Osteoblast (primary cell): ENCODE data around the gene ADGRG3. TPM values are rescaled to one million over a fixed set of nuclear protein-coding genes. Genes with fewer than 3 reads are reported as not detected.

Source experiments
- DNase-seq: peaks from one replicate; pipeline ENCODE4 v3.0.0; 2011; ENCODE audit warnings: low spot score, mixed read lengths; ENCODE audit not compliant: insufficient read length; ENCODE audit errors: missing footprints
- H2AFZ ChIP-seq: 2 replicates; pipeline ENCODE4 v1.6.0; 2011; ENCODE audit warnings: mild to moderate bottlenecking, low read length
- H3K27ac ChIP-seq: 2 replicates; pipeline ENCODE4 v1.5.1; 2011; ENCODE audit warnings: mild to moderate bottlenecking, low read depth, low read length, moderate library complexity
- H3K27me3 ChIP-seq: 2 replicates; pipeline ENCODE4 v1.6.0; 2012; ENCODE audit warnings: mild to moderate bottlenecking, control low read depth, inconsistent platforms, low read length, moderate library complexity; ENCODE audit not compliant: insufficient read depth
- H3K36me3 ChIP-seq: 2 replicates; pipeline ENCODE4 v1.5.1; 2011; ENCODE audit warnings: mild to moderate bottlenecking, low read length, control low read depth, moderate library complexity; ENCODE audit not compliant: insufficient read depth
- H3K4me1 ChIP-seq: 2 replicates; pipeline ENCODE4 v1.5.1; 2011; ENCODE audit warnings: mild to moderate bottlenecking, low read length, control low read depth, moderate library complexity; ENCODE audit not compliant: insufficient read depth
- H3K4me2 ChIP-seq: 2 replicates; pipeline ENCODE4 v1.6.0; 2011; ENCODE audit warnings: mild to moderate bottlenecking, low read length; ENCODE audit not compliant: insufficient read depth
- H3K4me3 ChIP-seq: fragments of 200-600 bp; sonication (generic); 3 replicates; pipeline ENCODE4 v1.5.1; 2012; ENCODE audit warnings: mild to moderate bottlenecking, low read length, inconsistent platforms; ENCODE audit not compliant: insufficient read depth
- H3K79me2 ChIP-seq: 2 replicates; pipeline ENCODE4 v1.6.0; 2012; ENCODE audit warnings: mild to moderate bottlenecking, low read length, control low read depth, inconsistent platforms; ENCODE audit not compliant: insufficient read depth
- H3K9me3 ChIP-seq: 2 replicates; pipeline ENCODE4 v1.5.1; 2011; ENCODE audit warnings: low read depth, low read length, control low read depth
- H4K20me1 ChIP-seq: 2 replicates; pipeline ENCODE4 v1.6.0; 2012; ENCODE audit warnings: mild to moderate bottlenecking, low read length, control low read depth; ENCODE audit not compliant: insufficient read depth
- CTCF ChIP-seq: IDR thresholded peaks from 2 replicates; pipeline ENCODE4 v1.5.1; 2011; ENCODE audit warnings: mild to moderate bottlenecking, low read depth, low read length, moderate library complexity; ENCODE audit errors: extremely low read depth
- total RNA-seq: library from RNA; depleted of rRNA; stranded (reverse); fragments of >200 nt; gene quantifications from 2 replicates; pipeline ENCODE4 v1.2.3, GENCODE V29; 2012

Gene ADGRG3
- total RNA-seq, 1 donor = not detected

- Histone ChIP-seq H3K4me1 (peaks cover 12% of the 10 kb centered on the region), H3K27me3 (no peaks in the 10 kb centered on the region), H3K9me3 (no peaks in the 10 kb centered on the region), H3K36me3 (no peaks in the 10 kb centered on the region), H3K4me2 (no peak overlapping the region), H2AFZ (no peak overlapping the region), H3K27ac (no peak overlapping the region), H4K20me1 (no peaks in the 10 kb centered on the region), H3K4me3 (no peak overlapping the region), H3K79me2 (no peaks in the 10 kb centered on the region)
- TF ChIP-seq CTCF = no peak
- peak; percentile 75 for DNase-seq
These were observed 46.4 kb upstream of the ADGRG3 start for GRCh38 chr16:57621521-57622271.

- H3K4me1 ChIP-seq = peaks cover 20% of the 10 kb centered on the region
- no peaks in the 10 kb centered on the region for H3K36me3 ChIP-seq
- no peak for TF ChIP-seq CTCF
- H3K27ac ChIP-seq = no peak overlapping the region
- H3K27me3 ChIP-seq = no peaks in the 10 kb centered on the region
- no peaks in the 10 kb centered on the region for H3K79me2 ChIP-seq
- H3K4me2 ChIP-seq = no peak overlapping the region
- no peaks in the 10 kb centered on the region for H4K20me1 ChIP-seq
- peak; percentile 80 for DNase-seq
- no peak overlapping the region for H2AFZ ChIP-seq
- H3K9me3 ChIP-seq = no peaks in the 10 kb centered on the region
- H3K4me3 ChIP-seq = no peak overlapping the region
These were observed 45.5 kb upstream of the ADGRG3 start for GRCh38 chr16:57622361-57623250.

- Histone ChIP-seq H3K9me3 (no peaks in the 10 kb centered on the region), H3K27ac (no peak overlapping the region), H3K4me2 (no peak overlapping the region), H2AFZ (no peak overlapping the region), H4K20me1 (no peaks in the 10 kb centered on the region), H3K4me1 (peaks cover 29% of the 10 kb centered on the region), H3K36me3 (no peaks in the 10 kb centered on the region), H3K79me2 (no peaks in the 10 kb centered on the region), H3K4me3 (no peak overlapping the region), H3K27me3 (no peaks in the 10 kb centered on the region)
- TF ChIP-seq CTCF = no peak
- peak; percentile 81 for DNase-seq
These were observed 44.7 kb upstream of the ADGRG3 start for GRCh38 chr16:57623251-57624043.
